Neuronal stem cell (in vitro differentiated cells): ENCODE measurements around the gene GNG8.

Source experiments
- DNase-seq: peaks from one replicate; pipeline ENCODE4 v3.0.0-alpha.2; 2013; ENCODE audit warnings: low spot score
- H2AFZ ChIP-seq: one replicate; pipeline ENCODE4 v1.6.1; 2013; ENCODE audit warnings: mild to moderate bottlenecking, low read length, inconsistent platforms
- H2AK5ac ChIP-seq: 2 replicates; pipeline ENCODE4 v1.6.1; 2013; ENCODE audit warnings: low read depth, mild to moderate bottlenecking, inconsistent platforms, low read length, moderate library complexity, mixed read lengths
- H2BK120ac ChIP-seq: 2 replicates; pipeline ENCODE4 v1.6.1; 2013; ENCODE audit warnings: low read depth, mild to moderate bottlenecking, inconsistent platforms, low read length, moderate library complexity, mixed read lengths
- H2BK12ac ChIP-seq: one replicate; pipeline ENCODE4 v1.6.1; 2013; ENCODE audit warnings: low read length, inconsistent platforms
- H2BK15ac ChIP-seq: 2 replicates; pipeline ENCODE4 v1.6.1; 2013; ENCODE audit warnings: mild to moderate bottlenecking, low read length, inconsistent platforms, mixed read lengths
- H2BK5ac ChIP-seq: one replicate; pipeline ENCODE4 v1.6.1; 2013; ENCODE audit warnings: inconsistent platforms, mild to moderate bottlenecking, low read length, moderate library complexity
- H3K14ac ChIP-seq: one replicate; pipeline ENCODE4 v1.6.1; 2013; ENCODE audit warnings: low read length, inconsistent platforms
- H3K18ac ChIP-seq: 2 replicates; pipeline ENCODE4 v1.6.1; 2013; ENCODE audit warnings: low read length, inconsistent platforms
- H3K23ac ChIP-seq: 2 replicates; pipeline ENCODE4 v1.6.1; 2013; ENCODE audit warnings: low read depth, mild to moderate bottlenecking, mixed read lengths, low read length, inconsistent platforms; ENCODE audit not compliant: poor library complexity
- H3K27ac ChIP-seq: replicated peaks from 3 replicates; pipeline ENCODE4 v1.5.1; 2013; ENCODE audit warnings: low read length, inconsistent platforms
- H3K27me3 ChIP-seq, 3 experiments: 2 replicates each; pipeline ENCODE4 v1.6.1; 2013; ENCODE audit warnings: low read length in 3 of 3, mild to moderate bottlenecking in 2 of 3, inconsistent platforms in 1 of 3, low read depth in 1 of 3, mixed read lengths in 1 of 3, moderate library complexity in 1 of 3; ENCODE audit not compliant: control insufficient read depth in 3 of 3, insufficient read depth in 3 of 3
- H3K36me3 ChIP-seq, 2 donors: replicated peaks in 1 of 2; 2 replicates each; pipeline ENCODE4 v1.6.1; 2013; ENCODE audit warnings: low read length in 2 of 2; ENCODE audit not compliant: control insufficient read depth in 2 of 2, insufficient read depth in 2 of 2
- H3K4ac ChIP-seq: 2 replicates; pipeline ENCODE4 v1.6.1; 2013; ENCODE audit warnings: inconsistent platforms, mild to moderate bottlenecking, low read length, moderate library complexity
- H3K4me1 ChIP-seq, 2 donors: 1 replicate in 1 of 2; 2 replicates in 1 of 2; pipeline ENCODE4 v1.6.1; 2013; ENCODE audit warnings: low read length in 2 of 2, low read depth in 1 of 2; ENCODE audit not compliant: control insufficient read depth in 2 of 2, insufficient read depth in 1 of 2
- H3K4me2 ChIP-seq: one replicate; pipeline ENCODE4 v1.6.1; 2013; ENCODE audit warnings: mild to moderate bottlenecking, low read length, inconsistent platforms; ENCODE audit not compliant: insufficient read depth, poor library complexity, severe bottlenecking
- H3K4me3 ChIP-seq, 2 donors: 2 replicates each; pipeline ENCODE4 v1.5.1; 2013; ENCODE audit warnings: low read length in 2 of 2, mild to moderate bottlenecking in 2 of 2, inconsistent platforms in 1 of 2, moderate library complexity in 1 of 2
- H3K79me1 ChIP-seq: one replicate; pipeline ENCODE4 v1.6.1; 2013; ENCODE audit warnings: low read depth, mild to moderate bottlenecking, inconsistent platforms, low read length, moderate library complexity
- H3K9ac ChIP-seq: one replicate; pipeline ENCODE4 v1.6.1; 2013; ENCODE audit warnings: mild to moderate bottlenecking, low read depth, low read length, inconsistent platforms; ENCODE audit not compliant: poor library complexity
- H3K9me3 ChIP-seq, 2 donors: replicated peaks in 1 of 2; 2 replicates each; pipeline versions ENCODE3 to v1.6.1; 2013; ENCODE audit warnings: low read length in 2 of 2, mild to moderate bottlenecking in 2 of 2, inconsistent platforms in 1 of 2, low read depth in 1 of 2, mixed read lengths in 1 of 2, moderate library complexity in 1 of 2; ENCODE audit not compliant: control insufficient read depth in 2 of 2, insufficient read depth in 1 of 2
- H4K8ac ChIP-seq: one replicate; pipeline ENCODE4 v1.6.1; 2013; ENCODE audit warnings: low read depth, mild to moderate bottlenecking, inconsistent platforms, low read length, moderate library complexity
- H4K91ac ChIP-seq: one replicate; pipeline ENCODE4 v1.6.1; 2013; ENCODE audit warnings: low read length, low read depth, mild to moderate bottlenecking, inconsistent platforms; ENCODE audit not compliant: poor library complexity
- WGBS, 2 donors: extraction: QIAGEN DNeasy Blood & Tissue Kit; methylation state at CpG; one replicate each; pipeline ENCODE4 v1.1.7; 2013; ENCODE audit warnings: missing lambda C conversion rate in 2 of 2, mixed read lengths in 1 of 2; ENCODE audit not compliant: insufficient read length in 2 of 2, insufficient replicate concordance in 1 of 2; ENCODE audit errors: extremely low coverage in 2 of 2; 5-methylcytosine and 5-hydroxymethylcytosine counted together

The GNG8 gene

DNA sequence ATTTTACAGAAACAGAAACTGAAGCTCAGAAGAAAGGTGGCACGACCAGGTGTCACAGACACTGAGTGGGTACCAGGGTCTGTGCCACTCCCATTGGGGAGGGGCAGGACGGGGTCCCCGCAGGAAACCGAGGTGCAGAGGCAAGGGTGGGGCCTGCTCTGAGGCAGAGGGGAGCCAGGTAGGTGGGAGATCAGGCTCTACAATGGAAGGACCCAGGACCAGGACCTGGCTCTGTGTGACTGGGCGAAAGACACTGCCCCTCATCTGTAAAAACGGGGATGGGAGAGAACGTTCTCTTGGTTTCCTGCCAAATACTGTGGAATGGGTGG, 13.9 kb downstream of the GNG8 start:
- no peak overlapping the region for H3K23ac ChIP-seq
- no peak overlapping the region for H3K9ac ChIP-seq
- H4K91ac ChIP-seq: no peak overlapping the region
- peak overlapping the region; percentile 93 for H2BK12ac ChIP-seq
- peak overlapping the region; percentile 54 for H2BK15ac ChIP-seq
- no peak overlapping the region for H3K4ac ChIP-seq
- no CpG with 5 or more reads among the region's 7 CpGs for WGBS, 2 donors
- peak overlapping the region; percentile 13 for H2BK5ac ChIP-seq
- peak overlapping the region; percentile 75 for H4K8ac ChIP-seq
- H3K4me3 ChIP-seq: no peak overlapping the region
- H2AFZ ChIP-seq: no peak overlapping the region
- no peak overlapping the region for H2BK120ac ChIP-seq
- no peaks in the 10 kb centered on the region for H3K9me3 ChIP-seq
- H3K27ac ChIP-seq: no peak overlapping the region
- no peaks in the 10 kb centered on the region for H3K36me3 ChIP-seq
- H3K4me2 ChIP-seq: no peak overlapping the region
- peaks cover 1% of the 10 kb centered on the region for H3K79me1 ChIP-seq
- peaks cover 11 to 22% of the 10 kb centered on the region in 2 donors for H3K4me1 ChIP-seq
- DNase-seq: no peak
- no peak overlapping the region for H3K14ac ChIP-seq
- peaks cover 0 to 18% (median 0%) of the 10 kb centered on the region in 3 experiments for H3K27me3 ChIP-seq
- H2AK5ac ChIP-seq: peak overlapping the region; percentile 87
- peak overlapping the region; percentile 27 for H3K18ac ChIP-seq

DNA sequence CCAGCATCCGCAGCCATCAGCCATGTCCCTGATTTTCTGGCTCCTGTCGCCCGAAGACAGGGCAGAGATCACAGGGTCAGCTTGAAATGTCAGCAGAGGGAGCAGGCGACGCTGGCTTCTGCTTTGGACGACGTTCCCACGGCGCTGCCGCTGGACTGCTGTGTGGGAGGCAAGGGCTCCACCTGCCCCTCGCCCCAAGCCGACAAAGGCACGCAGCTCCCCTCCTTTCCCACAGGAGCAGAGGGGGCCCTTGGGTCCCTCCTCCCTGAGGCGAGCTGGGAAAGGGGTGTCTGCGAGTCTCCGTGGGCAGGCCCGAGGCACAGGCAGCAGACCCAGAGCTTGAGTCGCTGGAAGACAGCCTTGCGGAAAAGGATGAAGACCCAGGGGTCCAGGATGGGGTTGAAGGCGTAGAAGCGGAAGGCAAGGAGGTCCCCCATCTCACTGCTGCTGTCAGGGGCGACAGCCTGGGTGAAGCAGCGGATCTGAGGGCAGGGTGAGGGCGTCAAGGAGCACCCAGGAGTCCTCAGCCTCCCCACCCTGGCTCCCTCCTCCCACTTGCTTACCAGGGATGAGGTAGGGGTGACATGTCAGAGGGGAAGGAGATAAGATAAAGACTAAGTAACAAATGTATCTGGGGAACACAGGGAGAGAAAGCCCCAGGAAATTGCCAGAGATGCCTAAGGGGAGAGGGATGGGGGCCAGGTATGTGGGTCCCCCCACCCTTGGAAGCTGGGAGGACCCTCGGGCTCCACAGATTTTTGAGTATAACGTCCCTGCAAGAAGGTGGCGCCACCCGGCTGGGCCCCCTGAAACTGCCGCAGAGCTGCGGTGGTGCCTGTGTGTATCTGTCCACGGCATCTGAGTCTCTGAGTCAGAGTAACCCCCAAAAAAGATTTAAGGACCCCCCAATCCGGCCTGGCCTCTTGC, 14.5 kb downstream of the GNG8 start:
- Histone ChIP-seq H3K36me3 (no peaks in the 10 kb centered on the region), H3K23ac (peak overlapping the region; percentile 43), H3K14ac (no peak overlapping the region), H2BK120ac (peak overlapping the region; percentile 19), H2BK12ac (peak overlapping the region; percentile 44), H3K27me3 (peaks cover 0 to 24% (median 0%) of the 10 kb centered on the region in 3 experiments), H3K79me1 (peaks cover 1% of the 10 kb centered on the region), H3K4me1 (peaks cover 11 to 22% of the 10 kb centered on the region in 2 donors), H4K8ac (peak overlapping the region; percentile 75), H3K4me3 (peak overlapping the region in 1 of 2 donors; percentile 15), H3K18ac (peak overlapping the region; percentile 92), H2AFZ (peak overlapping the region; percentile 96), H3K9ac (peak overlapping the region; percentile 60), H2AK5ac (peak overlapping the region; percentile 87), H3K4me2 (no peak overlapping the region), H2BK15ac (peak overlapping the region; percentile 96), H4K91ac (no peak overlapping the region), H3K27ac (no peak overlapping the region), H2BK5ac (peak overlapping the region; percentile 13), H3K9me3 (no peaks in the 10 kb centered on the region), H3K4ac (no peak overlapping the region)
- WGBS, 2 donors: no CpG with 5 or more reads among the region's 32 CpGs
- no peak for DNase-seq

DNA sequence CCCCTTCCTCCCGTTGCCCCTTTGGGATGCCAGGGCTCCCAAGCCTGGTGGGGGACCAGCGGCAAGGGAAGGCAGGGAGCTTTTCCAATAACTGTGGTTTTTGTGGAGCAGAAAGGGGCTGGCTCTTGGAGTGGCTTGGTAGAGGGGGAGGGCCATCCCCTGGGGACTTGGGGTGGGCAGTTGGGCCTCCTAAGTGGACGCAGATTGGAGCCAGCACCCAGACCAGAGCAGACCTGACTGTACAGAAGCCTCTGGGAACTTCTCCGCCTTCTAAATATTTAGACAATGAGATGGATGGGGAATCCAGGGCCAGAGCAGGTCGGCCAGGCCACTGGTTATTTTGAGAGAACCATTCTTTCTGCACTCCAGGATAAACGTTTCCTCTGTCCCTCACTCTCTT, 15.3 kb downstream of the GNG8 start:
- no peak overlapping the region for H2BK5ac ChIP-seq
- H3K14ac ChIP-seq: no peak overlapping the region
- H3K36me3 ChIP-seq: no peaks in the 10 kb centered on the region
- H3K4me3 ChIP-seq: peak overlapping the region in 1 of 2 donors; percentile 15
- no peak overlapping the region for H3K4ac ChIP-seq
- peak overlapping the region; percentile 60 for H3K9ac ChIP-seq
- H4K8ac ChIP-seq: peak overlapping the region; percentile 70
- H3K27me3 ChIP-seq: peaks cover 0 to 24% (median 0%) of the 10 kb centered on the region in 3 experiments
- no peak overlapping the region for H3K23ac ChIP-seq
- no peak overlapping the region for H4K91ac ChIP-seq
- WGBS, 2 donors: no CpG with 5 or more reads among the region's 6 CpGs
- no peak overlapping the region for H3K27ac ChIP-seq
- H2AFZ ChIP-seq: peak overlapping the region; percentile 96
- peaks cover 1% of the 10 kb centered on the region for H3K79me1 ChIP-seq
- H3K18ac ChIP-seq: peak overlapping the region; percentile 92
- peak overlapping the region; percentile 44 for H2BK12ac ChIP-seq
- no peak overlapping the region for H3K4me2 ChIP-seq
- peaks cover 11 to 22% of the 10 kb centered on the region in 2 donors for H3K4me1 ChIP-seq
- H2BK120ac ChIP-seq: peak overlapping the region; percentile 19
- no peak overlapping the region for H2AK5ac ChIP-seq
- H2BK15ac ChIP-seq: peak overlapping the region; percentile 96
- H3K9me3 ChIP-seq: no peaks in the 10 kb centered on the region
- DNase-seq: no peak

- Histone ChIP-seq H2BK5ac (no peak overlapping the region), H2BK12ac (no peak overlapping the region), H2AFZ (peak overlapping the region; percentile 96), H2AK5ac (peak overlapping the region; percentile 63), H3K79me1 (peaks cover 1% of the 10 kb centered on the region), H4K91ac (no peak overlapping the region), H2BK15ac (peak overlapping the region; percentile 57), H3K4me1 (peaks cover 11 to 22% of the 10 kb centered on the region in 2 donors), H3K4me3 (no peak overlapping the region), H3K23ac (no peak overlapping the region), H3K4me2 (no peak overlapping the region), H4K8ac (no peak overlapping the region), H3K18ac (peak overlapping the region; percentile 20), H3K27ac (no peak overlapping the region), H2BK120ac (no peak overlapping the region), H3K9ac (no peak overlapping the region), H3K4ac (no peak overlapping the region), H3K27me3 (peaks cover 0 to 24% (median 0%) of the 10 kb centered on the region in 3 experiments), H3K14ac (no peak overlapping the region), H3K9me3 (no peaks in the 10 kb centered on the region), H3K36me3 (no peaks in the 10 kb centered on the region)
- no CpG with 5 or more reads among the region's 3 CpGs for WGBS, 2 donors
- no peak for DNase-seq
Measured at GRCh38 chr19:46620267-46620666, 15.7 kb downstream of the GNG8 start.
